Uterus (tissue), 2 donors: ENCODE data around the gene NUP50.

Experiments
- CTCF ChIP-seq, 4 experiments: fragments of 200-600 bp in 2 of 4; fragments of 450-650 bp in 2 of 4; sonication (generic) in 2 of 4; IDR thresholded peaks; one replicate each; pipeline ENCODE4 v1.5.1; 2016 to 2019; ENCODE audit warnings: antibody characterized with exemption in 4 of 4, mild to moderate bottlenecking in 2 of 4, moderate library complexity in 1 of 4
- POLR2A ChIP-seq, 2 donors: fragments of 450-650 bp; IDR thresholded peaks; one replicate each; pipeline ENCODE4 v1.6.1; 2016; ENCODE audit warnings: antibody characterized with exemption in 2 of 2, mild to moderate bottlenecking in 1 of 2, moderate library complexity in 1 of 2

- TF ChIP-seq CTCF (IDR thresholded peaks at IDR 0.05) (no peak), POLR2A (IDR thresholded peaks at IDR 0.05) (no peak)
Observed at GRCh38 chr22:45183974-45184373, 20.2 kb downstream of the NUP50 start.
